WI38 (cell line): Measurements from ENCODE around the gene C5.

ENCODE experiments used
- H3K4me3 ChIP-seq: 2 replicates; pipeline ENCODE4 v1.5.1; 2011; ENCODE audit warnings: low read depth, mild to moderate bottlenecking, control low read depth, low read length
- TF ChIP-seq, protein P1 (sequence below): IDR thresholded peaks from 2 replicates; pipeline ENCODE4 v1.5.1; 2012; ENCODE audit warnings: low read depth, mild to moderate bottlenecking, control low read depth, low read length

Gene C5

GRCh38 chr9:120999317-120999716, 50.8 kb downstream of the C5 start:
- H3K4me3 ChIP-seq, result no peak overlapping the region
- TF ChIP-seq, protein P1, sequence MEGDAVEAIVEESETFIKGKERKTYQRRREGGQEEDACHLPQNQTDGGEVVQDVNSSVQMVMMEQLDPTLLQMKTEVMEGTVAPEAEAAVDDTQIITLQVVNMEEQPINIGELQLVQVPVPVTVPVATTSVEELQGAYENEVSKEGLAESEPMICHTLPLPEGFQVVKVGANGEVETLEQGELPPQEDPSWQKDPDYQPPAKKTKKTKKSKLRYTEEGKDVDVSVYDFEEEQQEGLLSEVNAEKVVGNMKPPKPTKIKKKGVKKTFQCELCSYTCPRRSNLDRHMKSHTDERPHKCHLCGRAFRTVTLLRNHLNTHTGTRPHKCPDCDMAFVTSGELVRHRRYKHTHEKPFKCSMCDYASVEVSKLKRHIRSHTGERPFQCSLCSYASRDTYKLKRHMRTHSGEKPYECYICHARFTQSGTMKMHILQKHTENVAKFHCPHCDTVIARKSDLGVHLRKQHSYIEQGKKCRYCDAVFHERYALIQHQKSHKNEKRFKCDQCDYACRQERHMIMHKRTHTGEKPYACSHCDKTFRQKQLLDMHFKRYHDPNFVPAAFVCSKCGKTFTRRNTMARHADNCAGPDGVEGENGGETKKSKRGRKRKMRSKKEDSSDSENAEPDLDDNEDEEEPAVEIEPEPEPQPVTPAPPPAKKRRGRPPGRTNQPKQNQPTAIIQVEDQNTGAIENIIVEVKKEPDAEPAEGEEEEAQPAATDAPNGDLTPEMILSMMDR, result no peak

DNA sequence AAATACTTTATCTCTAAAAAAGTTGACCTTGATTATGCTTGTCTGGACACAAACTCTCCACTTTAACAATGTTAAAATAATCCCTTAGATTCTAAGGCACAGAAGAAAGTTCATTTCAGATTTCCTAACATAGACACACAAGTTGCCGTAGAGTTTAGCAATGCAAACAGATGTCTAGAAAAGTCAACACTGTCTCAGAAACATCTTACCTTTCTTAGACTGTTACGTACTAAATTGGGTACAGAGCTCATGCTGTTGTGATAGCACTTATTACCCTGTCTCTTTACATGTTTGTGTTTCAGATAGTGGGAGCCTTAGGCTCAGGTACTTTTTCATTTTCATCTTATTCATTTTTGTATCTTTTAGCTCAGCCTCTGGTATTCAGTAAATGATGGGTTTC, 52.0 kb downstream of the C5 start:
- no peak overlapping the region for H3K4me3 ChIP-seq
- TF ChIP-seq, protein P1, result no peak

- no peak overlapping the region for H3K4me3 ChIP-seq
- TF ChIP-seq, protein P1, result no peak
These were observed 52.6 kb downstream of the C5 start for GRCh38 chr9:120997502-120997901.

- no peak overlapping the region for H3K4me3 ChIP-seq
- TF ChIP-seq, protein P1, result no peak
These were observed 53.7 kb downstream of the C5 start for GRCh38 chr9:120996409-120996808.

DNA sequence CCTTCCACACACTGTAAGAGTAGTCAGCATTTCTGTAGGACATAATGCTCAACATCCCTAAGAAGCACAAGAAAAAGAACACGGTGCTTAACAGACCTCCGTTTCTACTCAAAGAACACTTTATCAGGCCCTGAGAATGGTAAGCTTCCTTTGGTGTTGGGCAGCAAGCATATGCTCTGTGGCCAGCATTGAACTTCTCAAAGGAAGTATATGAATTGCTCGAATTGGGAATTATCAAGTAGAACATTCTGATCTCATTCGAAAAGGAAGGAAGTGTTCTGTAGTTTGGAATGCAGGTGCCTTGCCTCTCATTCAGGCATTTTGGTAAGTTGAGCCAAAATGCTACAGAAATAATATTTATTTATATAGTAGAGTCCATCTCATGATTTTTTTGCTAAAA, 61.0 kb downstream of the C5 start:
- H3K4me3 ChIP-seq, result no peak overlapping the region
- TF ChIP-seq, protein P1, result no peak

GRCh38 chr9:120985819-120986222, 64.3 kb downstream of the C5 start:
- H3K4me3 ChIP-seq, result no peak overlapping the region
- TF ChIP-seq, protein P1, result peak; percentile 58

GRCh38 chr9:120983259-120983837, 66.7 kb downstream of the C5 start:
- no peak overlapping the region for H3K4me3 ChIP-seq
- TF ChIP-seq, protein P1, result no peak
